Fibroblast of skin of scalp (primary cell): ENCODE results near the gene MACIR.

Experiments
- DNase-seq: peaks from one replicate; pipeline ENCODE4 v3.0.0-alpha.2; 2013

MACIR gene

DNA sequence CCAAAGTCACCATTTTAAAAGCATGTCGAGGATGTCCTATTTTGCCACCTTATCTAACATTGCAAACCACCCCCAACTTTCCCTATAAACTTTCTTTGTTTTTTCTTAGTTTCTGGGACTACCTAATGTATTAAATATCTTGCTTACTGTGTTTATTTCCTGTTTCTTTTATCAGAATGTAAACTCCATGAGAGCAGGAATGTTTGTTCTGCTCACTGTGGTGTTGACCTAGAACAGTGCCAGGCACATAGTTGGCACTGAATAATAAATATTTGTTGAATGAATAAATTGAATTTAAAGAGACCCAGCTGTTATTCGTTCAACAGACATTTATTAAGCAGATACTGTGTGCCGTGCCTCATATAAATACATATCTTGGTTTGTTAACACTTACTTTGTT, 35.2 kb downstream of the MACIR start:
- DNase-seq, result no peak

DNA sequence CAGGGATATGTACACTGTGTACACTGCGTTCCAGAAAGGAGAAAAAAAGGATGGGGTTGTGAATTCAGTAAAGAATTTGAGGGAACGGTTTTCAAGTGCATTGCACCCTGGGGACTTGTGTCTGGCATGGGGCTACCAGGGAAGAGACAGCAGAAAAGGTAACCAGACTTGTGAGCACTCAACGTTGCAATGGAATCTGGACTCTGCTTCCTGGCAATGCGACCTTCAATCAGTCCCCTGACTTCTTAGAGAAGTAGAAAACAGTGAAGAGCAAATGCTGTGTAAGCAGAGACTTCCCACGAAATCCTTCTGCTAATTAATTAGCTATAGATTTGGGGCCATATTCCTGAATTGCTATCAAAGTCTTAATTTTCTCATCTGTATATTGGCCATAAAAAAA, 36.3 kb downstream of the MACIR start:
- DNase-seq, result no peak

DNA sequence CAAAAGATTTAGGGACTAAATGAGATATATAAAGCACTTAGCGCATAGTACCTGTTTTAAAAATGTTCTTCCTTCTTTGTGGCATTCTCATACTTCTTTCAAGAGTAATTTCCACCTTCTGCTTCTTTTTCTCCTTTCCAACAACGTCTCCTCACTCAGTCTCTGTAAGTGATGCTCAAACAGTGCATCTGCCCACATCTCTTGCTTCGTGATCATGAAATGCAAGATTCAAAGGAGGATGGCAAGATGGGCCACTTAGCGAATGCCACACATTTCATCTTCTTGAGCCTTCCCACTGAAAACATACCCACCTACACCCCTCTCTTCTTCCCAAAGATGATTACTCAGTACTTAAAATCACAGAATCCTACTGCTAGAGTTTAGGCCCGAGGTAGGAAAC, 36.9 kb downstream of the MACIR start:
- DNase-seq, result no peak

DNA sequence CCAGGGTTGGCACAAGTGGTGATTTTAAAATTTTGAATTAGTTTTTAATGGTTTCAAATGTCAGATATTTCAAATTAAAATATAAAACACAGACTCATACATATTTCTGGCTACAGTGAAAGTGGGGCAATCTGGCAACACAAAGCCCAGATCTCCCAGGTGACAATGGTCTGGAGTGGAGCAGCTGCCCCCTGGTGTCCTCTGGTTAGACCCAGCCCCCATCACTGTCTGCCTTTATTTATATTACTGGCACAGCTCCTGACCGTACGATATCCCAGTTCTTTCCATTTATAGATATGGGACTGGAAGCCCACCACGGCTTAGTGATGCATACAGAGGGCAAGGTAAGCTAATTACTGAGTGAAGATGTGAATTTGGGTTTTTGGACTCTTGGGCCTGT, 37.3 kb downstream of the MACIR start:
- DNase-seq, result no peak

DNA sequence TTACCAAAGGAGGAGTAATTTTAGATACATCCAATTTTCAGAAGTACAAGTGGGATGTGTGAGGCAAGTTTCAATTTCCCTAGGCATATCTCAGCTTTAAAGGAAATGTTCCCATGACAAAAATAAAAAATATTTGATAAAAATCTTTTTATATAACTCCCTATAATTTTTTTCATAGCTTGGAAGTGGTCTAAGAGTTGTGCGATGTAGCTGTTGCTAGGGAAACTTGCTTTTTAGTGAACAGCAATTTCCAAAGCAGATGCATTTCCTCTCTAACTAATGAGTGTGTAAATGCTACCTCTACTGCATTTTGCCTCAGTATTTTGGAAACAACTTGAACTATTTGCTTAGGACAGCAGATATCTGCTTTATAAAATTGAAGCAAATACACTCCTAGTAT, 39.6 kb downstream of the MACIR start:
- no peak for DNase-seq

DNA sequence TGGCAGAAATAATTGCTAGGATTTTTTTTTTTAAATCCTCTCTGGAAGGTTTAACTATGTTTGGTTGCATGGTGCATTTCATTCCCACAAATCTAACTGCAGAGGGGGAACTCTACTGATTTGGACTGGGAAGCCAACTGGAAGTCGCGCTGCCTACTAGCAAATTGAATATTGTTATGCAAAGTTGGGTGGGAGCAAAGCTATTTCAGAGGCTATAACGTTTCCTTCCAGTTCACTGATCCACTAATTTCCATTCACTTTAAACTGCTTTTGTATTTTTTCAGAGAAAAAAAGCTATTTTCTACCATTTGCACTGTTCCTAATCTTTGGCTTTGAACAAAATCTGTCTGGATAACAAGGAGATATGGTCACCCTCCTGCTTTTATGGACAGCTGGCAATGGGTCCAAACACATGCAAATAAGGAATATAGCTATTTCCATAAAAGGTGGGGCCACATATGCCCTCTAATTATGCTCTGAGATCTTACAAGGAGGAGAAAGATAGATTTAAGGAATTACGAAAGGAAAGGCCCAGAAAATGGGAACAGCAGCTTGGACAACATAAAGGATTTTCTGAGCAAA, 40.1 kb downstream of the MACIR start:
- no peak for DNase-seq

DNA sequence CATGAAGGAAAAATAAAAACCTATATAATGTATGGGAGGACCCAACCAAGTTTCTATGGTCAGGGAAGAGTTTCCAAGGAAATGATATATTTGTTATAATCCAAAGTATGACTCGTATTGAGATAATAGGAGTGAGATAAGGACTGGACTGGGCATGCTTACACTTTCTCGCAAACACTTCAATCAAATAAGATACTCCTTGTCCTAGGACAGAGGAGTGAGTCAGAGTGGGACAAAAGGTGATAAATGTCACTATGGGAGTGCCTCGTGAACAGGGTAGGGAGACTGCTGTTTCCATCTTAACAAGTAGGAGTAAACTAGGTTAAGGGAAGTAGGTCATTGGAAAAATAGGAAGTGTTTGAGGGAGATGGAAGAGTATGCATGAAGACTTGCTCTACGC, 47.2 kb downstream of the MACIR start:
- DNase-seq, result no peak

DNA sequence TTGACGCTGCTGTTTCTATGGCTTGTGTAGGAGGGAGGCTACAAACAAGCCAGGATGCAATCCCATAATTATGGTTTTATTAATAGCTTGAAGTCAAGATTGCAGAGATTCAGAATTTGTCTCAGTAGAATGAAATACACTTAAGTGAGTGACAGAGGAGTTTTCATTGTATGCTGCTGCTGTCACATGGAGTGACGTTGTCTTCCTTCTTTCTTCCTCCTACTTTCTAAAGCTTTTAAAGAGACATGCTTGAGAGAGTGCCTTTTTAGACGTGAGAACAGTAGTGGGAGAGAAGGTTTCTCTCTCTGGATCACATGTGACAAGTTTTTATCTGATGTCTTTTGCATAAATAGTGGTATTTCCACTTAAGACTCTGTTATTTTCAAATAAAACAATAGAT, 48.9 kb downstream of the MACIR start:
- no peak for DNase-seq

DNA sequence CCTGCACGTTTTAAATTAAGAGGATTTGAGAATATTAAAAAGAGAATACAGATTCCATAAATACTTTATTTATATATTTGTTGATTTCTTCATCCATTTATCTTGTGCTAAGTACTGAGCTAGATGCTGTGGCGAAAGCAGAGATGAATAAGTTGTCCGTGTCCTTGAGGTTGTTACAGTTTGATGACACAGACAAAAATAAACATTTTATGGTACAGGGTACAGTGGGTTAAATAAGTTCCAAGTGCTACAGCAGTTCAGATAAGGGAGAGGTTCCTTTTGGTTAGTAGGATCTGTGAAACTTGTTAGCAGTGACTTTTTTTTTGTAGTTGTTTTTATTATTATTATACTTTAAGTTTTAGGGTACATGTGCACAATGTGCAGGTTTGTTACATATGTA, 50.2 kb downstream of the MACIR start:
- DNase-seq, result no peak

DNA sequence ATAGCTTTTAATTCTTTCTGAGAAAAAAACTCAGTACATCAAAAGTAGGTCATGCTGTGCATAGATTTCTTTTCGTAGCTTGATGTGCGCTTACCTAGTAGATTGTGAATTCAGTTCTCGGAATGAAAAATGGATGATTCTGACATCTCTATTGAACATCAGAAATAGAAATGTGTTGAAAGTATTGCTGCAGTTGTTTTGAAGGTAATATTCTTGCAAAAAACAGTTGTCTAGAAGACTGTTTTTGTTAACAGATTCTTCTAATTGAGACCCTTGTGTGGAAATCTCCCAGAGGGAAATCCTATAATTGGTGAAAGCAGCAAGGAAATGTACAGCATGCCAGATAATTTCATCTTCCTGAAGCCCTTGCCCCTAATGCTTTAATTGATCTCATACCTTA, 54.5 kb downstream of the MACIR start:
- no peak for DNase-seq

DNA sequence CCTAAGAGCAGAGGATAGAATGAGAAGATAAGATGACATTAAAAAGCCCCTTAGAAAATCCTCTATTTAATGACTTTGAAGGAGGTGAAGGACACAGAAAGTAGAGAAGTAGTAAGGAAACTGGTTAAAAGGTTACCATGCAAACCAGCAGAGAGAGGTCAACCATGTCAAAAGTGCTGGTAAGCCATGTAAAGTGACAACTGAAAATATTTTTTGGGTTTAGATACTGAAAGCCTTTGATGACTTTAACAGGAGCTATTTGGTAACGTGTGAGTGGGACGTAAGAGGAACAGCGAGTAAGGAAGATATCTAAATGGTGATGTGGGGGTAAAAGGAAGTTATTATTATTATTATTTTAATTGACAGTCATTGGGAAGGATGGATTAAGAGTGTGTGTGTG, 56.9 kb downstream of the MACIR start:
- no peak for DNase-seq

DNA sequence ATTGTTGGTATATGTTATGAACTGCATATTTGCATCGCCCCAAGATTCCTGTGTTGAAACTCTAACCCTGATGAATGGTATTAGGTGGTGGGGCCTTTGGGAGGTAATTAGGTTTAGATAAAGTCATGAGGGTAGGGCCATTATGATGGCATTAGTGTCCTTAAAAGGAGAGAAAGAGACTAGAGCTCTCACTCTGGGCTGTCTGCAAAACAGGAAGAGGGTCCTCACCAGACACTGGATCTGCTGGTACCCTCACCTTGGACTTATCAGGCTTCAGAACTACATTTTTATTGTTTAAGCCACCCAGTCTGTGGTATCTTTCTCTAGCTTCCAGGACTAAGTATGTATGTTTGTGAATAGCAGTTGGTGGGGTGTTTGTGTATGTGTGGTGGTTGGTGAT, 68.9 kb downstream of the MACIR start:
- no peak for DNase-seq

DNA sequence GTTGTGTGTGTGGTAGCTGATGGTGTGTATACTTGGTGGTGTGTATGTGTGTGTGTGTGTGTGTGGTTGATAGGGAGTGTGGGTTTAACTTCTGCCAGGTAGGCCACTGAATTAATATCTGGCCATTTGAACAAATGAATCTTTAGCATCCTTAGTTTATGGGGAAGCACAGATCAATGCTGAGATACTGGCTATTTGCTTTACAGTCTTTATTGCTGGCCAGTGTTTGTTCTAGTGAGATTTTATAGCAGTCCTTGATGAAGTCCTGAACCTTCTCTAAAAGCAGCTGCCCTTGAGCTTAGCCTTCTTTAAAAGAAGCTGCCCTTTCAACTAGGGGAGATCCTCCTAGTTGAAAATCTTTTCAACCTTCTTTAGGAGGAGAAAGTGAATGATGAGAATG, 69.3 kb downstream of the MACIR start:
- no peak for DNase-seq
